COLO668 (cell line): ENCODE data around the gene PWWP3B.
"Not testable (repeated sequence)": the region's sequence is repeated elsewhere in the genome, so short reads cannot be mapped to it uniquely, and the experiment has no call there.

Experiments
- DNase-seq: peaks from one replicate; lab custom pipeline; 2025; ENCODE audit not compliant: unreplicated experiment; lab: John Stamatoyannopoulos, UW

The PWWP3B gene

GRCh38 chrX:106168107-106168506 is at the start of gene PWWP3B:
TSS of gene PWWP3B (plus strand) at chrX:106168305. CDS start at chrX:106205433, 37,128 bp downstream.
- DNase-seq = no peak

- no peak for DNase-seq
Measured at GRCh38 chrX:106139048-106139447, 29.1 kb upstream of the PWWP3B start.

- no peak for DNase-seq
Measured at GRCh38 chrX:106144755-106145639, 23.1 kb upstream of the PWWP3B start.

- no peak for DNase-seq
Measured at GRCh38 chrX:106150701-106151100, 17.4 kb upstream of the PWWP3B start.

GRCh38 chrX:106159861-106160282 is 8.2 kb upstream of the PWWP3B start:
- DNase-seq = no peak

GRCh38 chrX:106170318-106170717 is 2.2 kb downstream of the PWWP3B start:
- DNase-seq = no peak

- no peak for DNase-seq
Measured at GRCh38 chrX:106171293-106171820, 3.3 kb downstream of the PWWP3B start.

GRCh38 chrX:106177106-106177981 is 9.2 kb downstream of the PWWP3B start:
- DNase-seq = no peak

- no peak for DNase-seq
Measured at GRCh38 chrX:106177982-106178321, 9.8 kb downstream of the PWWP3B start.

GRCh38 chrX:106178826-106179225 is 10.7 kb downstream of the PWWP3B start:
- no peak for DNase-seq

GRCh38 chrX:106183685-106184084 is 15.6 kb downstream of the PWWP3B start:
- not testable (repeated sequence) for DNase-seq

- DNase-seq = no peak
Measured at GRCh38 chrX:106201502-106202178, 33.5 kb downstream of the PWWP3B start.

- DNase-seq = no peak
Measured at GRCh38 chrX:106203315-106203714, 35.2 kb downstream of the PWWP3B start.

GRCh38 chrX:106208154-106208553 is 40.0 kb downstream of the PWWP3B start:
- DNase-seq = no peak
